Measurements from ENCODE around the gene CTBP2. TPM values are rescaled to one million over a fixed set of nuclear protein-coding genes. Genes with fewer than 3 reads are reported as not detected.

Gene CTBP2
- total and polyA plus RNA-seq, 2 of the 13 experiments (the other 11 are each of a cell fraction or from before 2014, with no cell fraction given), result 0.08 TPM; not detected in 1

GRCh38 chr10:125144206-125144605 lies 16.2 kb downstream of the CTBP2 start:
- H3K4me2 ChIP-seq (ENCODE audit: low read depth, low read length), result no peak overlapping the region
- H3K36me3 ChIP-seq (replicated peaks in 1 of 2; ENCODE audit: control insufficient read depth in 1 of 2, insufficient read depth in 2 of 2, low read length in 2 of 2), result no peaks in the 10 kb centered on the region
- DNase-seq (ENCODE audit: low spot score) (no peak), FAIRE-seq (no peak), ATAC-seq (no peak)
- no peaks in the 10 kb centered on the region for H3K9me3 ChIP-seq (ENCODE audit: low read length)
- BruUV-seq (replicated peaks), result no TSS peak
- in situ Hi-C loops (cut with HindIII; ENCODE audit: extremely low pct_ligation_motif_present, low pct_unique_long_range_greater_than_20kb) (no loop called here), intact Hi-C loops (cut with micrococcal nuclease; ENCODE audit: unreplicated experiment) (no loop called here)
- TF ChIP-seq ESRRA (CRISPR knock-in tag; IDR thresholded peaks at IDR 0.05; ENCODE audit: low read depth) (no peak), AGO1 (IDR thresholded peaks at IDR 0.05; ENCODE audit: low read depth, low read length, poor library complexity, severe bottlenecking) (no peak), HOXA5 (CRISPR knock-in tag; IDR thresholded peaks at IDR 0.05) (no peak), ERF (CRISPR knock-in tag; IDR thresholded peaks at IDR 0.05) (no peak), ZNF235 (CRISPR knock-in tag; IDR thresholded peaks at IDR 0.05; ENCODE audit: borderline replicate concordance) (no peak), ZFP90 (CRISPR knock-in tag; IDR thresholded peaks at IDR 0.05; ENCODE audit: borderline replicate concordance) (no peak), ZFP82 (CRISPR knock-in tag; IDR thresholded peaks at IDR 0.05; ENCODE audit: borderline replicate concordance) (no peak), GATAD2A (CRISPR knock-in tag; IDR thresholded peaks at IDR 0.05) (no peak)
- no peak overlapping the region for H2AFZ ChIP-seq (ENCODE audit: low read length)
- CTCF ChIA-PET (ENCODE audit: low intra/inter-chr PET ratio, low total read pairs), result no interaction called here
- H3K27ac ChIP-seq (ENCODE audit: extremely low read length, insufficient read depth, low read length), result no peak overlapping the region
- H3K4me3 ChIP-seq (replicated peaks in 1 of 3; ENCODE audit: insufficient read depth in 1 of 3, low read depth in 2 of 3, low read length in 3 of 3), result no peak overlapping the region
- H4K20me1 ChIP-seq (ENCODE audit: insufficient read depth, low read length), result no peaks in the 10 kb centered on the region
- POLR2A ChIA-PET, result no interaction called here
- peaks cover 14 to 61% of the 10 kb centered on the region in 2 experiments; a peak in 4 of 5 replicates for H3K27me3 ChIP-seq (ENCODE audit: control insufficient read depth in 1 of 2, insufficient read depth in 2 of 2, low read length in 2 of 2)
- H3K79me2 ChIP-seq (ENCODE audit: insufficient read depth, low read length), result no peaks in the 10 kb centered on the region
- no peak overlapping the region for H3K9ac ChIP-seq (ENCODE audit: insufficient read depth, low read depth, low read length)
- no peaks in the 10 kb centered on the region for H3K4me1 ChIP-seq (ENCODE audit: insufficient read depth, low read length)
- WGBS (ENCODE audit: low lambda C conversion rate), result 27% methylated on average over 11 of the region's 12 CpGs

GRCh38 chr10:125142946-125143345 lies 17.4 kb downstream of the CTBP2 start:
- 1% methylated on average over 9 of the region's 9 CpGs for WGBS (ENCODE audit: low lambda C conversion rate)
- no peaks in the 10 kb centered on the region for H4K20me1 ChIP-seq (ENCODE audit: insufficient read depth, low read length)
- H3K27me3 ChIP-seq (ENCODE audit: control insufficient read depth in 1 of 2, insufficient read depth in 2 of 2, low read length in 2 of 2), result peaks cover 11 to 60% of the 10 kb centered on the region in 2 experiments

More at GRCh38 chr10:125142946-125143345, 17.4 kb downstream of the CTBP2 start:
- intact Hi-C loops (cut with micrococcal nuclease; ENCODE audit: unreplicated experiment) (no loop called here), in situ Hi-C loops (cut with HindIII; ENCODE audit: extremely low pct_ligation_motif_present, low pct_unique_long_range_greater_than_20kb) (no loop called here)
- Histone ChIP-seq H2AFZ (ENCODE audit: low read length) (no peak overlapping the region), H3K4me1 (ENCODE audit: insufficient read depth, low read length) (peaks cover 6% of the 10 kb centered on the region; the same call in 1 of the 2 replicates), H3K4me3 (replicated peaks in 1 of 3; ENCODE audit: insufficient read depth in 1 of 3, low read depth in 2 of 3, low read length in 3 of 3) (no peak overlapping the region), H3K9me3 (ENCODE audit: low read length) (no peaks in the 10 kb centered on the region), H3K4me2 (ENCODE audit: low read depth, low read length) (no peak overlapping the region), H3K36me3 (replicated peaks in 1 of 2; ENCODE audit: control insufficient read depth in 1 of 2, insufficient read depth in 2 of 2, low read length in 2 of 2) (no peaks in the 10 kb centered on the region), H3K79me2 (ENCODE audit: insufficient read depth, low read length) (no peaks in the 10 kb centered on the region), H3K9ac (ENCODE audit: insufficient read depth, low read depth, low read length) (no peak overlapping the region), H3K27ac (ENCODE audit: extremely low read length, insufficient read depth, low read length) (no peak overlapping the region)
- FAIRE-seq (no peak), ATAC-seq (no peak), DNase-seq (ENCODE audit: low spot score) (no peak)
- no TSS peak for BruUV-seq (replicated peaks)
- POLR2A ChIA-PET, result no interaction called here
- no peak for TF ChIP-seq PPARG (CRISPR knock-in tag; conservative IDR thresholded peaks at IDR 0.05)
- TF ChIP-seq, protein P1, sequence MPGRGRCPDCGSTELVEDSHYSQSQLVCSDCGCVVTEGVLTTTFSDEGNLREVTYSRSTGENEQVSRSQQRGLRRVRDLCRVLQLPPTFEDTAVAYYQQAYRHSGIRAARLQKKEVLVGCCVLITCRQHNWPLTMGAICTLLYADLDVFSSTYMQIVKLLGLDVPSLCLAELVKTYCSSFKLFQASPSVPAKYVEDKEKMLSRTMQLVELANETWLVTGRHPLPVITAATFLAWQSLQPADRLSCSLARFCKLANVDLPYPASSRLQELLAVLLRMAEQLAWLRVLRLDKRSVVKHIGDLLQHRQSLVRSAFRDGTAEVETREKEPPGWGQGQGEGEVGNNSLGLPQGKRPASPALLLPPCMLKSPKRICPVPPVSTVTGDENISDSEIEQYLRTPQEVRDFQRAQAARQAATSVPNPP (CRISPR knock-in tag; IDR thresholded peaks at IDR 0.05), result no peak
- TF ChIP-seq NFYC (CRISPR knock-in tag; IDR thresholded peaks at IDR 0.05), result no peak
- TF ChIP-seq ZBTB3 (CRISPR knock-in tag; IDR thresholded peaks at IDR 0.05; ENCODE audit: borderline replicate concordance, low read depth), result no peak
- no peak for TF ChIP-seq POLR2A (IDR thresholded peaks at IDR 0.05; ENCODE audit: insufficient read depth in 1 of 2, low read depth in 2 of 2, low read length in 2 of 2)
- TF ChIP-seq ZNF317 (CRISPR knock-in tag; IDR thresholded peaks at IDR 0.05), result no peak
- no peak for TF ChIP-seq TAF15 (IDR thresholded peaks at IDR 0.05; ENCODE audit: low read depth, low read length, poor library complexity, severe bottlenecking)
- no peak for TF ChIP-seq BHLHE40 (IDR thresholded peaks at IDR 0.05; ENCODE audit: low read length)
- TF ChIP-seq ZBTB39 (CRISPR knock-in tag; IDR thresholded peaks at IDR 0.05), result no peak
- CTCF ChIA-PET (ENCODE audit: low intra/inter-chr PET ratio, low total read pairs), result no interaction called here

Data from HepG2 (cell line).